Measurements from ENCODE around the gene RHOBTB3. TPM values are rescaled to one million over a fixed set of nuclear protein-coding genes. Genes with fewer than 3 reads are reported as not detected.
A peak's percentile ranks its signal among the peaks of the same experiment; 100 is the strongest.

RHOBTB3 gene
- total and polyA plus RNA-seq, 9 donors = 52.8 to 221 (median 180) TPM

- peak; percentile 47 to 67 (median 57) for DNase-seq
Observed at GRCh38 chr5:95822542-95823181, 91.5 kb downstream of the RHOBTB3 start, which contains the start of gene GLRX. Gene GLRX, minus strand, starts transcription at chr5:95822726. Its CDS starts 64 bp downstream, at chr5:95822662.

GRCh38 chr5:95823218-95823737 lies 92.1 kb downstream of the RHOBTB3 start:
- H3K36me3 ChIP-seq = no peaks in the 10 kb centered on the region
- H3K9me3 ChIP-seq = no peaks in the 10 kb centered on the region
- no peaks in the 10 kb centered on the region for H3K27me3 ChIP-seq
- peak overlapping the region; percentile 76 to 83 for H3K27ac ChIP-seq
- no peak for DNase-seq
- TF ChIP-seq CTCF (IDR thresholded peaks at IDR 0.05) (no peak), EP300 (IDR thresholded peaks at IDR 0.05) (no peak), POLR2A (IDR thresholded peaks at IDR 0.05) (no peak)
- peak overlapping the region; percentile 51 for H3K4me3 ChIP-seq
- peaks cover 11% of the 10 kb centered on the region for H3K4me1 ChIP-seq (ENCODE audit: insufficient read depth)
- 19 to 28% (median 24%) methylated on average over 7 of the region's 7 CpGs for WGBS, 3 donors
- intact Hi-C loops (cut with DNase I) = no loop called here

More at GRCh38 chr5:95822542-95823181, 91.5 kb downstream of the RHOBTB3 start, which contains the start of gene GLRX:
- intact Hi-C loops (cut with DNase I) = no loop called here
- WGBS, 3 donors = 0 to 1% (median 0%) methylated on average over 6 to 8 of the region's 8 CpGs
- Histone ChIP-seq H3K9me3 (no peaks in the 10 kb centered on the region), H3K27ac (peak within 1 kb of the TSS; percentile 77 to 83), H3K4me3 (peak within 1 kb of the TSS; percentile 51), H3K4me1 (ENCODE audit: insufficient read depth) (peaks cover 11% of the 10 kb centered on the region), H3K27me3 (no peaks in the 10 kb centered on the region), H3K36me3 (no peaks in the 10 kb centered on the region)
- peak in 1 of 3 donors; percentile 15 for TF ChIP-seq CTCF (IDR thresholded peaks at IDR 0.05)
- TF ChIP-seq EP300 (IDR thresholded peaks at IDR 0.05) = no peak

GRCh38 chr5:95823738-95824609 lies 92.8 kb downstream of the RHOBTB3 start:
- peaks cover 11% of the 10 kb centered on the region for H3K4me1 ChIP-seq (ENCODE audit: insufficient read depth)
- peak overlapping the region; percentile 76 to 83 for H3K27ac ChIP-seq
- H3K27me3 ChIP-seq = no peaks in the 10 kb centered on the region
- H3K9me3 ChIP-seq = no peaks in the 10 kb centered on the region
- no peaks in the 10 kb centered on the region for H3K36me3 ChIP-seq
- 12 to 18% (median 13%) methylated on average over 12 of the region's 12 CpGs for WGBS, 3 donors
- H3K4me3 ChIP-seq = peak overlapping the region; percentile 13
- DNase-seq = peak; percentile 54 to 86 (median 70)
- peak; percentile 35 for TF ChIP-seq POLR2A (IDR thresholded peaks at IDR 0.05)
- TF ChIP-seq CTCF (IDR thresholded peaks at IDR 0.05) = no peak
- intact Hi-C loops (cut with DNase I) = no loop called here

GRCh38 chr5:95824747-95825146 lies 93.6 kb downstream of the RHOBTB3 start:
- TF ChIP-seq POLR2A (IDR thresholded peaks at IDR 0.05) (no peak), CTCF (IDR thresholded peaks at IDR 0.05) (no peak), EP300 (IDR thresholded peaks at IDR 0.05) (no peak)
- H3K27ac ChIP-seq = no peak overlapping the region

More at GRCh38 chr5:95824747-95825146, 93.6 kb downstream of the RHOBTB3 start:
- H3K9me3 ChIP-seq = no peaks in the 10 kb centered on the region
- H3K36me3 ChIP-seq = no peaks in the 10 kb centered on the region
- H3K27me3 ChIP-seq = no peaks in the 10 kb centered on the region
- intact Hi-C loops (cut with DNase I) = no loop called here
- H3K4me3 ChIP-seq = no peak overlapping the region
- peaks cover 11% of the 10 kb centered on the region for H3K4me1 ChIP-seq (ENCODE audit: insufficient read depth)
- 91 to 95% (median 94%) methylated on average over 5 of the region's 5 CpGs for WGBS, 3 donors
- no peak for DNase-seq
